ENCODE data around the gene GMDS. TPM values are rescaled to one million over a fixed set of nuclear protein-coding genes. Genes with fewer than 3 reads are reported as not detected.

The GMDS gene
- total RNA-seq, 1 donor = 23.2 TPM

GRCh38 chr6:1604158-1605003 lies 641.0 kb downstream of the GMDS start:
- peak; percentile 70 for TF ChIP-seq CTCF (IDR thresholded peaks at IDR 0.05; ENCODE audit: extremely low read depth, low read depth, low read length)
- H3K4me3 ChIP-seq (ENCODE audit: insufficient read depth, low read length) = peak overlapping the region; percentile 69
- DNase-seq (ENCODE audit: insufficient read length, low spot score, missing footprints) = peak; percentile 99
- peak overlapping the region; percentile 89 for H3K4me2 ChIP-seq (ENCODE audit: insufficient read depth, low read length)
- peak overlapping the region; percentile 84 for H2AFZ ChIP-seq (ENCODE audit: low read length)
- peaks cover 43% of the 10 kb centered on the region for H3K27me3 ChIP-seq (ENCODE audit: insufficient read depth, low read length)
- no peaks in the 10 kb centered on the region for H4K20me1 ChIP-seq (ENCODE audit: insufficient read depth, low read length)
- no peaks in the 10 kb centered on the region for H3K36me3 ChIP-seq (ENCODE audit: insufficient read depth, low read length)
- no peaks in the 10 kb centered on the region for H3K9me3 ChIP-seq (ENCODE audit: low read depth, low read length)
- no peaks in the 10 kb centered on the region for H3K79me2 ChIP-seq (ENCODE audit: insufficient read depth, low read length)
- H3K4me1 ChIP-seq (ENCODE audit: insufficient read depth, low read length) = peaks cover 25% of the 10 kb centered on the region
- H3K27ac ChIP-seq (ENCODE audit: low read depth, low read length) = no peak overlapping the region

- H3K27ac ChIP-seq (ENCODE audit: low read depth, low read length) = no peak overlapping the region
- H3K79me2 ChIP-seq (ENCODE audit: insufficient read depth, low read length) = no peaks in the 10 kb centered on the region
- H3K27me3 ChIP-seq (ENCODE audit: insufficient read depth, low read length) = peaks cover 42% of the 10 kb centered on the region
- H3K4me3 ChIP-seq (ENCODE audit: insufficient read depth, low read length) = peak overlapping the region; percentile 69
- no peaks in the 10 kb centered on the region for H3K9me3 ChIP-seq (ENCODE audit: low read depth, low read length)
- H2AFZ ChIP-seq (ENCODE audit: low read length) = peak overlapping the region; percentile 84
- H3K4me2 ChIP-seq (ENCODE audit: insufficient read depth, low read length) = peak overlapping the region; percentile 89
- H4K20me1 ChIP-seq (ENCODE audit: insufficient read depth, low read length) = no peaks in the 10 kb centered on the region
- H3K4me1 ChIP-seq (ENCODE audit: insufficient read depth, low read length) = peaks cover 20% of the 10 kb centered on the region
- no peaks in the 10 kb centered on the region for H3K36me3 ChIP-seq (ENCODE audit: insufficient read depth, low read length)
- TF ChIP-seq CTCF (IDR thresholded peaks at IDR 0.05; ENCODE audit: extremely low read depth, low read depth, low read length) = no peak
- DNase-seq (ENCODE audit: insufficient read length, low spot score, missing footprints) = no peak
Observed at GRCh38 chr6:1603708-1604107, 641.7 kb downstream of the GMDS start.

- Histone ChIP-seq H3K4me2 (ENCODE audit: insufficient read depth, low read length) (no peak overlapping the region), H3K4me1 (ENCODE audit: insufficient read depth, low read length) (peaks cover 12% of the 10 kb centered on the region), H3K27ac (ENCODE audit: low read depth, low read length) (no peak overlapping the region), H3K27me3 (ENCODE audit: insufficient read depth, low read length) (peaks cover 27% of the 10 kb centered on the region), H3K4me3 (ENCODE audit: insufficient read depth, low read length) (no peak overlapping the region), H2AFZ (ENCODE audit: low read length) (no peak overlapping the region), H3K36me3 (ENCODE audit: insufficient read depth, low read length) (no peaks in the 10 kb centered on the region), H4K20me1 (ENCODE audit: insufficient read depth, low read length) (no peaks in the 10 kb centered on the region), H3K79me2 (ENCODE audit: insufficient read depth, low read length) (no peaks in the 10 kb centered on the region), H3K9me3 (ENCODE audit: low read depth, low read length) (no peaks in the 10 kb centered on the region)
- peak; percentile 72 for DNase-seq (ENCODE audit: insufficient read length, low spot score, missing footprints)
- no peak for TF ChIP-seq CTCF (IDR thresholded peaks at IDR 0.05; ENCODE audit: extremely low read depth, low read depth, low read length)
Observed at GRCh38 chr6:1602049-1602713, 643.2 kb downstream of the GMDS start.
